Left lobe of liver (tissue), 2 donors: ENCODE measurements around the gene KAT5. TPM values are rescaled to one million over a fixed set of nuclear protein-coding genes. Genes with fewer than 3 reads are reported as not detected.
"Not testable (repeated sequence)": the region's sequence is repeated elsewhere in the genome, so short reads cannot be mapped to it uniquely, and the experiment has no call there.

Experiments
- ATAC-seq: fragments of 200-7000 bp; cut with Tn5 transposase; one replicate; pipeline ENCODE4 v1.9.1; 2020; ENCODE audit warnings: mild to moderate bottlenecking, moderate library complexity
- DNase-seq: peaks from one replicate; pipeline ENCODE4 v3.0.0-alpha.2; 2020; ENCODE audit warnings: low spot score
- total RNA-seq: library from RNA; stranded (reverse); gene quantifications from one replicate; pipeline ENCODE4 v1.2.1, GENCODE V29; 2021
- donor health status: DM: no; HTN: no; CAD: no; lungs with moderate emphysema.
- donor health status: DM: no; HTN: yes; CAD: no.

The KAT5 gene
- total RNA-seq, 1 donor from 2014 or later = 19.4 TPM

GRCh38 chr11:65743681-65744025 is 31.6 kb downstream of the KAT5 start:
- ATAC-seq (no peak), DNase-seq (no peak)

GRCh38 chr11:65744026-65744698 is 32.1 kb downstream of the KAT5 start:
- ATAC-seq (peak; percentile 84), DNase-seq (no peak)

- DNase-seq (no peak), ATAC-seq (no peak)
These were observed 32.6 kb downstream of the KAT5 start for GRCh38 chr11:65744699-65745042.

- DNase-seq (no peak), ATAC-seq (no peak)
These were observed 33.0 kb downstream of the KAT5 start for GRCh38 chr11:65745049-65745448.

- not testable (repeated sequence) for ATAC-seq, DNase-seq
These were observed 50.1 kb downstream of the KAT5 start for GRCh38 chr11:65762169-65762568.

GRCh38 chr11:65762816-65763215 is 50.8 kb downstream of the KAT5 start:
- DNase-seq, ATAC-seq: not testable (repeated sequence)

GRCh38 chr11:65764434-65764833 is 52.4 kb downstream of the KAT5 start:
- ATAC-seq (no peak), DNase-seq (no peak)

- no peak for DNase-seq
- ATAC-seq = no peak
These were observed 54.5 kb downstream of the KAT5 start for GRCh38 chr11:65766535-65766934.

GRCh38 chr11:65767406-65767805 is 55.4 kb downstream of the KAT5 start:
- DNase-seq (no peak), ATAC-seq (no peak)

GRCh38 chr11:65767806-65768205 is 55.8 kb downstream of the KAT5 start:
- DNase-seq, ATAC-seq: not testable (repeated sequence)

Other genes with a start within 250 kb of the KAT5 start
- gene MALAT1, start 213.2 kb upstream of the KAT5 start, total RNA-seq = 2,761 TPM
- 67.6 TPM for gene SCYL1, start 187.2 kb upstream of the KAT5 start, total RNA-seq
- 42.3 TPM for gene LTBP3, start 153.9 kb upstream of the KAT5 start, total RNA-seq
- 17.0 TPM for gene ZNRD2, start 141.8 kb upstream of the KAT5 start, total RNA-seq
- gene FAM89B, start 139.7 kb upstream of the KAT5 start, total RNA-seq = 19.0 TPM
- 13.5 TPM for gene EHBP1L1, start 136.2 kb upstream of the KAT5 start, total RNA-seq
- gene KCNK7, start 116.5 kb upstream of the KAT5 start, total RNA-seq = not detected
- 85.4 TPM for gene MAP3K11, start 98.0 kb upstream of the KAT5 start, total RNA-seq
- gene PCNX3, start 96.5 kb upstream of the KAT5 start, total RNA-seq = 16.8 TPM
- 29.5 TPM for gene SIPA1, start 74.2 kb upstream of the KAT5 start, total RNA-seq
- 34.3 TPM for gene RELA, start 49.3 kb upstream of the KAT5 start, total RNA-seq
- 24.2 TPM for gene RNASEH2C, start 8.5 kb downstream of the KAT5 start, total RNA-seq
- 13.4 TPM for gene AP5B1, start 68.7 kb downstream of the KAT5 start, total RNA-seq
- 0.23 TPM for gene OVOL1, start 74.8 kb downstream of the KAT5 start, total RNA-seq
- not detected for gene SNX32, start 121.7 kb downstream of the KAT5 start, total RNA-seq
- 240 TPM for gene CFL1, start 145.9 kb downstream of the KAT5 start, total RNA-seq
- gene MUS81, start 148.2 kb downstream of the KAT5 start, total RNA-seq = 14.3 TPM
- 6.0 TPM for gene EFEMP2, start 160.5 kb downstream of the KAT5 start, total RNA-seq
- gene CTSW, start 167.6 kb downstream of the KAT5 start, total RNA-seq = 0.63 TPM
- 20.3 TPM for gene FIBP, start 176.2 kb downstream of the KAT5 start, total RNA-seq
- gene CCDC85B, start 178.4 kb downstream of the KAT5 start, total RNA-seq = 7.9 TPM
- 0.53 TPM for gene FOSL1, start 188.1 kb downstream of the KAT5 start, total RNA-seq
- 13.6 TPM for gene C11orf68, start 206.8 kb downstream of the KAT5 start, total RNA-seq
- 31.0 TPM for gene DRAP1, start 207.2 kb downstream of the KAT5 start, total RNA-seq
- not detected for gene TSGA10IP, start 233.2 kb downstream of the KAT5 start, total RNA-seq
- 14.6 TPM for gene SART1, start 249.5 kb downstream of the KAT5 start, total RNA-seq